ENCODE measurements around the gene KRT6A.

- TF ChIP-seq NR3C1 (CRISPR knock-in tag; IDR thresholded peaks at IDR 0.05) (no peak), HDAC8 (tag; IDR thresholded peaks at IDR 0.05) (no peak), TAL1 (IDR thresholded peaks at IDR 0.05) (no peak), CTCF (IDR thresholded peaks at IDR 0.05 in 2 of 3, conservative IDR thresholded peaks at IDR 0.05 in 1 of 3; ENCODE audit: insufficient read depth in 2 of 3, low read depth in 1 of 3, low read length in 3 of 3) (no peak), MYC (IDR thresholded peaks at IDR 0.05; ENCODE audit: low read depth, low read length) (no peak), MYC (CRISPR knock-in tag; IDR thresholded peaks at IDR 0.05; ENCODE audit: borderline replicate concordance, low read depth) (no peak), SRSF9 (IDR thresholded peaks at IDR 0.05; ENCODE audit: borderline replicate concordance, low read depth, low read length) (no peak), POLR2A (conservative IDR thresholded peaks at IDR 0.05) (no peak), ZNF740 (CRISPR knock-in tag; IDR thresholded peaks at IDR 0.05) (no peak), ZNF740 (tag; IDR thresholded peaks at IDR 0.05) (no peak), EZH2 (IDR thresholded peaks at IDR 0.05; ENCODE audit: borderline replicate concordance, low read depth, low read length) (no peak), POLR2AphosphoS2 (IDR thresholded peaks at IDR 0.05; ENCODE audit: low read length) (no peak)
- TF ChIP-seq, protein P1, sequence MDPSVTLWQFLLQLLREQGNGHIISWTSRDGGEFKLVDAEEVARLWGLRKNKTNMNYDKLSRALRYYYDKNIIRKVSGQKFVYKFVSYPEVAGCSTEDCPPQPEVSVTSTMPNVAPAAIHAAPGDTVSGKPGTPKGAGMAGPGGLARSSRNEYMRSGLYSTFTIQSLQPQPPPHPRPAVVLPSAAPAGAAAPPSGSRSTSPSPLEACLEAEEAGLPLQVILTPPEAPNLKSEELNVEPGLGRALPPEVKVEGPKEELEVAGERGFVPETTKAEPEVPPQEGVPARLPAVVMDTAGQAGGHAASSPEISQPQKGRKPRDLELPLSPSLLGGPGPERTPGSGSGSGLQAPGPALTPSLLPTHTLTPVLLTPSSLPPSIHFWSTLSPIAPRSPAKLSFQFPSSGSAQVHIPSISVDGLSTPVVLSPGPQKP (CRISPR knock-in tag; IDR thresholded peaks at IDR 0.05): no peak
- TF ChIP-seq, protein P2, sequence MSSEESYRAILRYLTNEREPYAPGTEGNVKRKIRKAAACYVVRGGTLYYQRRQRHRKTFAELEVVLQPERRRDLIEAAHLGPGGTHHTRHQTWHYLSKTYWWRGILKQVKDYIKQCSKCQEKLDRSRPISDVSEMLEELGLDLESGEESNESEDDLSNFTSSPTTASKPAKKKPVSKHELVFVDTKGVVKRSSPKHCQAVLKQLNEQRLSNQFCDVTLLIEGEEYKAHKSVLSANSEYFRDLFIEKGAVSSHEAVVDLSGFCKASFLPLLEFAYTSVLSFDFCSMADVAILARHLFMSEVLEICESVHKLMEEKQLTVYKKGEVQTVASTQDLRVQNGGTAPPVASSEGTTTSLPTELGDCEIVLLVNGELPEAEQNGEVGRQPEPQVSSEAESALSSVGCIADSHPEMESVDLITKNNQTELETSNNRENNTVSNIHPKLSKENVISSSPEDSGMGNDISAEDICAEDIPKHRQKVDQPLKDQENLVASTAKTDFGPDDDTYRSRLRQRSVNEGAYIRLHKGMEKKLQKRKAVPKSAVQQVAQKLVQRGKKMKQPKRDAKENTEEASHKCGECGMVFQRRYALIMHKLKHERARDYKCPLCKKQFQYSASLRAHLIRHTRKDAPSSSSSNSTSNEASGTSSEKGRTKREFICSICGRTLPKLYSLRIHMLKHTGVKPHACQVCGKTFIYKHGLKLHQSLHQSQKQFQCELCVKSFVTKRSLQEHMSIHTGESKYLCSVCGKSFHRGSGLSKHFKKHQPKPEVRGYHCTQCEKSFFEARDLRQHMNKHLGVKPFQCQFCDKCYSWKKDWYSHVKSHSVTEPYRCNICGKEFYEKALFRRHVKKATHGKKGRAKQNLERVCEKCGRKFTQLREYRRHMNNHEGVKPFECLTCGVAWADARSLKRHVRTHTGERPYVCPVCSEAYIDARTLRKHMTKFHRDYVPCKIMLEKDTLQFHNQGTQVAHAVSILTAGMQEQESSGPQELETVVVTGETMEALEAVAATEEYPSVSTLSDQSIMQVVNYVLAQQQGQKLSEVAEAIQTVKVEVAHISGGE (CRISPR knock-in tag; IDR thresholded peaks at IDR 0.05): no peak
Observed at GRCh38 chr12:52494100-52494499, 1.0 kb upstream of the KRT6A start.
